Measurements from ENCODE around the gene GMCL1. TPM values are rescaled to one million over a fixed set of nuclear protein-coding genes. Genes with fewer than 3 reads are reported as not detected.
A peak's percentile ranks its signal among the peaks of the same experiment; 100 is the strongest.

GMCL1 gene
- total RNA-seq, 1 experiment from 2014 or later = 13.2 TPM

DNA sequence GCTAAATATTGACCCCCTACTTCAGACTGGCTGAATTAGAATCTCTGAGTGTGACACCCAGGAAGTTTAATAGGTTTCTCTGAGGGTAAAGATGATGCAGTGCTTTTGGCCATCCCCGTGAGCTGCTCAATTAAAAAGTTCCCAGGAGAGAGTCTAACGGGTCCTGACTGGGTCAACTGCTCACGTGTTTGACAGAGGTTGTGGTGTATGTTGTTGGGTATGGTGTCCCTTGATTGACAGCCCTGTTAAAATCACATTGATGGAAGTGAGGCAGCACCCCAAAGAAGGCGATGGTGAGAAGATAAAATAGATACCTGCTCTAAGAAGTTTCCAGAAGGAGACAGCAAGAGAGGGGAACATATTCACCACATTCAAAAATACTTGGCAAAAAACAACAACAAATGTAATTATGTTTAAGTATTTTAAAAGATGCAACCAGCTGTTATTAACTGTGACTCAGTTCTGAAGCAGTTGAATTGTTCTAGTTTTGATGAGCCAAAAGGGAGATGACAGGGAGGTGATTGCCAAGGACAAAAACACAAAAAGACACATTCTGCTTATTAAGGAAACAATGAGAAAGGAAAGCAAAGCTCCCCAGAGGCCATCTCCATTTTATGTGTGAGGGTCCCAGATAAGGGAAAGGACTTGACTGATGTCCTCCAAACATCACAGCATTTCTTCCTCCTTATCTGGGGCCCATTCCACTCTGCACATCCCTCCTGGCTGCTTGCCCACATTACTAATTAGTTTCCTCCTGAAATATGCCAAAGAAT is 11.5 kb upstream of the GMCL1 start:
- CTCF ChIA-PET = interaction anchor here (5.8 kb wide), 1 partner anchor 93 kb away, joined by 89 read pairs; no protein-coding TSS in a partner anchor
- H3K4me1 ChIP-seq (ENCODE audit: control insufficient read depth, insufficient read depth, low read length) = no peaks in the 10 kb centered on the region
- ATAC-seq (no peak), DNase-seq (ENCODE audit: low read depth, low spot score) (no peak)
- no peaks in the 10 kb centered on the region for H3K27me3 ChIP-seq (ENCODE audit: control insufficient read depth, insufficient read depth, low read length)
- H3K4me3 ChIP-seq (ENCODE audit: low read depth in 2 of 2, low read length in 2 of 2) = no peak overlapping the region
- in situ Hi-C loops (cut with HindIII; ENCODE audit: low pct_unique_long_range_greater_than_20kb, low sequenced_read_pairs) (no loop called here), intact Hi-C loops (cut with micrococcal nuclease; ENCODE audit: unreplicated experiment) (loop anchor here (1.0 to 10.0 kb wide), 2 partner anchors 94 to 253 kb away; no protein-coding TSS in a partner anchor)
- no peaks in the 10 kb centered on the region for H3K9me3 ChIP-seq (ENCODE audit: control insufficient read depth, insufficient read depth, low read depth, low read length)
- H3K36me3 ChIP-seq (ENCODE audit: control insufficient read depth, insufficient read depth, low read length) = peaks cover 7% of the 10 kb centered on the region; the same call in 1 of the 2 replicates
- TF ChIP-seq, protein P1, sequence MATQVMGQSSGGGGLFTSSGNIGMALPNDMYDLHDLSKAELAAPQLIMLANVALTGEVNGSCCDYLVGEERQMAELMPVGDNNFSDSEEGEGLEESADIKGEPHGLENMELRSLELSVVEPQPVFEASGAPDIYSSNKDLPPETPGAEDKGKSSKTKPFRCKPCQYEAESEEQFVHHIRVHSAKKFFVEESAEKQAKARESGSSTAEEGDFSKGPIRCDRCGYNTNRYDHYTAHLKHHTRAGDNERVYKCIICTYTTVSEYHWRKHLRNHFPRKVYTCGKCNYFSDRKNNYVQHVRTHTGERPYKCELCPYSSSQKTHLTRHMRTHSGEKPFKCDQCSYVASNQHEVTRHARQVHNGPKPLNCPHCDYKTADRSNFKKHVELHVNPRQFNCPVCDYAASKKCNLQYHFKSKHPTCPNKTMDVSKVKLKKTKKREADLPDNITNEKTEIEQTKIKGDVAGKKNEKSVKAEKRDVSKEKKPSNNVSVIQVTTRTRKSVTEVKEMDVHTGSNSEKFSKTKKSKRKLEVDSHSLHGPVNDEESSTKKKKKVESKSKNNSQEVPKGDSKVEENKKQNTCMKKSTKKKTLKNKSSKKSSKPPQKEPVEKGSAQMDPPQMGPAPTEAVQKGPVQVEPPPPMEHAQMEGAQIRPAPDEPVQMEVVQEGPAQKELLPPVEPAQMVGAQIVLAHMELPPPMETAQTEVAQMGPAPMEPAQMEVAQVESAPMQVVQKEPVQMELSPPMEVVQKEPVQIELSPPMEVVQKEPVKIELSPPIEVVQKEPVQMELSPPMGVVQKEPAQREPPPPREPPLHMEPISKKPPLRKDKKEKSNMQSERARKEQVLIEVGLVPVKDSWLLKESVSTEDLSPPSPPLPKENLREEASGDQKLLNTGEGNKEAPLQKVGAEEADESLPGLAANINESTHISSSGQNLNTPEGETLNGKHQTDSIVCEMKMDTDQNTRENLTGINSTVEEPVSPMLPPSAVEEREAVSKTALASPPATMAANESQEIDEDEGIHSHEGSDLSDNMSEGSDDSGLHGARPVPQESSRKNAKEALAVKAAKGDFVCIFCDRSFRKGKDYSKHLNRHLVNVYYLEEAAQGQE (IDR thresholded peaks at IDR 0.05; ENCODE audit: insufficient read depth in 1 of 2, low read depth in 2 of 2, low read length in 1 of 2) = no peak
- TF ChIP-seq, protein P2, sequence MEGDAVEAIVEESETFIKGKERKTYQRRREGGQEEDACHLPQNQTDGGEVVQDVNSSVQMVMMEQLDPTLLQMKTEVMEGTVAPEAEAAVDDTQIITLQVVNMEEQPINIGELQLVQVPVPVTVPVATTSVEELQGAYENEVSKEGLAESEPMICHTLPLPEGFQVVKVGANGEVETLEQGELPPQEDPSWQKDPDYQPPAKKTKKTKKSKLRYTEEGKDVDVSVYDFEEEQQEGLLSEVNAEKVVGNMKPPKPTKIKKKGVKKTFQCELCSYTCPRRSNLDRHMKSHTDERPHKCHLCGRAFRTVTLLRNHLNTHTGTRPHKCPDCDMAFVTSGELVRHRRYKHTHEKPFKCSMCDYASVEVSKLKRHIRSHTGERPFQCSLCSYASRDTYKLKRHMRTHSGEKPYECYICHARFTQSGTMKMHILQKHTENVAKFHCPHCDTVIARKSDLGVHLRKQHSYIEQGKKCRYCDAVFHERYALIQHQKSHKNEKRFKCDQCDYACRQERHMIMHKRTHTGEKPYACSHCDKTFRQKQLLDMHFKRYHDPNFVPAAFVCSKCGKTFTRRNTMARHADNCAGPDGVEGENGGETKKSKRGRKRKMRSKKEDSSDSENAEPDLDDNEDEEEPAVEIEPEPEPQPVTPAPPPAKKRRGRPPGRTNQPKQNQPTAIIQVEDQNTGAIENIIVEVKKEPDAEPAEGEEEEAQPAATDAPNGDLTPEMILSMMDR (IDR thresholded peaks at IDR 0.05) = no peak
- no peak for TF ChIP-seq SIN3A (IDR thresholded peaks at IDR 0.05; ENCODE audit: borderline replicate concordance, insufficient read depth, low read depth, low read length)
- no peak for TF ChIP-seq TCF7L2 (IDR thresholded peaks at IDR 0.05; ENCODE audit: low read depth, low read length)
- no peak for TF ChIP-seq POLR2AphosphoS5 (IDR thresholded peaks at IDR 0.05; ENCODE audit: low read depth, low read length)
- BruUV-seq (replicated peaks) = TSS peak; percentile 4
- H3K27ac ChIP-seq (ENCODE audit: low read length) = no peak overlapping the region
- POLR2A ChIA-PET = no interaction called here

- BruUV-seq (replicated peaks) = no TSS peak
- Histone ChIP-seq H3K27ac (ENCODE audit: low read length) (peak overlapping the region; percentile 18; the same call in 1 of the 2 replicates), H3K4me3 (ENCODE audit: low read depth in 2 of 2, low read length in 2 of 2) (no peak overlapping the region), H3K36me3 (ENCODE audit: control insufficient read depth, insufficient read depth, low read length) (no peaks in the 10 kb centered on the region), H3K4me1 (ENCODE audit: control insufficient read depth, insufficient read depth, low read length) (peaks cover 9% of the 10 kb centered on the region), H3K9me3 (ENCODE audit: control insufficient read depth, insufficient read depth, low read depth, low read length) (no peaks in the 10 kb centered on the region), H3K27me3 (ENCODE audit: control insufficient read depth, insufficient read depth, low read length) (no peaks in the 10 kb centered on the region)
- ATAC-seq (no peak), DNase-seq (ENCODE audit: low read depth, low spot score) (no peak)
- POLR2A ChIA-PET = no interaction called here
- CTCF ChIA-PET = no interaction called here
- TF ChIP-seq, protein P2 (IDR thresholded peaks at IDR 0.05) = no peak
- TF ChIP-seq POLR2AphosphoS5 (IDR thresholded peaks at IDR 0.05; ENCODE audit: low read depth, low read length) = no peak
- TF ChIP-seq, protein P1 (IDR thresholded peaks at IDR 0.05; ENCODE audit: insufficient read depth in 1 of 2, low read depth in 2 of 2, low read length in 1 of 2) = no peak
- TF ChIP-seq TCF7L2 (IDR thresholded peaks at IDR 0.05; ENCODE audit: low read depth, low read length) = no peak
- no peak for TF ChIP-seq SIN3A (IDR thresholded peaks at IDR 0.05; ENCODE audit: borderline replicate concordance, insufficient read depth, low read depth, low read length)
- in situ Hi-C loops (cut with HindIII; ENCODE audit: low pct_unique_long_range_greater_than_20kb, low sequenced_read_pairs) = no loop called here
- intact Hi-C loops (cut with micrococcal nuclease; ENCODE audit: unreplicated experiment) = no loop called here
These were observed 1.5 kb upstream of the GMCL1 start for GRCh38 chr2:69827796-69828540.

Data from Panc1 (cell line).